GM12865 (cell line): ENCODE data around the gene GPC5.

ENCODE experiments used
- DNase-seq: peaks from one replicate; pipeline ENCODE4 v3.0.0; 2010; ENCODE audit warnings: low read depth
- H3K4me3 ChIP-seq: 2 replicates; pipeline ENCODE4 v1.5.1; 2011; ENCODE audit warnings: mild to moderate bottlenecking, low read depth, low read length, control low read depth
- TF ChIP-seq, protein P1 (sequence below): IDR thresholded peaks from 2 replicates; pipeline ENCODE4 v1.5.1; 2011; ENCODE audit warnings: low read length, control low read depth, low read depth, inconsistent platforms; ENCODE audit not compliant: insufficient read depth; ENCODE audit errors: missing control alignments

GPC5 gene

DNA sequence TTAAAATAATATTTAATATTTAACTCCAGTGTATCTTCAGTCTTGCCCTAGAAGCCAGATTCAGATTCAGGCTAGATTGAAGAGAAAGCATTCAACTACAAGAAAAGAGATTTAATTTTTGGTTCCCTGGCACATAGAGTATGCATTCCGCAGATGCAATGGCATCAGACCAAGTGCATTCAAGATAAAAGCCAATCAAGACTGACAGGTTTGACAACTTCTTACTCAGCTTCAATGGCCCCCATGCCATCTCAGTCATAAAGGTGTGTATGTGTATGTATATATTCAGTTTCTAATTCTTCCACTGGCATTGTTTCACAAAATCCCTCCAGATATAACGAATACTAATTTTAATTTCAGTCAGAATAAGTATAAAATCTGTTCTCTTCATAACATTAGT, 1177.4 kb downstream of the GPC5 start:
- DNase-seq = no peak
- TF ChIP-seq, protein P1, sequence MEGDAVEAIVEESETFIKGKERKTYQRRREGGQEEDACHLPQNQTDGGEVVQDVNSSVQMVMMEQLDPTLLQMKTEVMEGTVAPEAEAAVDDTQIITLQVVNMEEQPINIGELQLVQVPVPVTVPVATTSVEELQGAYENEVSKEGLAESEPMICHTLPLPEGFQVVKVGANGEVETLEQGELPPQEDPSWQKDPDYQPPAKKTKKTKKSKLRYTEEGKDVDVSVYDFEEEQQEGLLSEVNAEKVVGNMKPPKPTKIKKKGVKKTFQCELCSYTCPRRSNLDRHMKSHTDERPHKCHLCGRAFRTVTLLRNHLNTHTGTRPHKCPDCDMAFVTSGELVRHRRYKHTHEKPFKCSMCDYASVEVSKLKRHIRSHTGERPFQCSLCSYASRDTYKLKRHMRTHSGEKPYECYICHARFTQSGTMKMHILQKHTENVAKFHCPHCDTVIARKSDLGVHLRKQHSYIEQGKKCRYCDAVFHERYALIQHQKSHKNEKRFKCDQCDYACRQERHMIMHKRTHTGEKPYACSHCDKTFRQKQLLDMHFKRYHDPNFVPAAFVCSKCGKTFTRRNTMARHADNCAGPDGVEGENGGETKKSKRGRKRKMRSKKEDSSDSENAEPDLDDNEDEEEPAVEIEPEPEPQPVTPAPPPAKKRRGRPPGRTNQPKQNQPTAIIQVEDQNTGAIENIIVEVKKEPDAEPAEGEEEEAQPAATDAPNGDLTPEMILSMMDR = no peak

DNA sequence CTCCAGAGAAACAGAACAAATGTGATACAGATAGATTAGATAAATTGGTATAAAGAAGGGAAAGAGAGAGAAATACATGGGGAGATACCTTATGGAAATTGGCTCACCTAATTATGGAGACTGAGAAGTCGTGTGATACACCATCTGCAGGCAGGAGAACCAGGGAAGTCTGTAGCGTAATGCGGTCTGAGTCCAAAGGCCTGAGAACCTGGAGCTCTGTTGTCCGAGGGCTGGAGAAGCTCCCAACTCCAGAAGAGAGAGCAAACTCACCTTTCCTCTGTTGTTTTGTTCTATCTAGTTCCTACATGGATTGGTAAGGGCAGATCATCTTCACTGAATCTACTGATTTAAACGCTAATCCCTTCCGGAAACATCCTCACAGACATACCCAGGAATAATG, 1179.9 kb downstream of the GPC5 start:
- DNase-seq = no peak
- TF ChIP-seq, protein P1 = no peak
- no peak overlapping the region for H3K4me3 ChIP-seq

More for the DNA sequence above, 1177.4 kb downstream of the GPC5 start:
- H3K4me3 ChIP-seq = no peak overlapping the region

DNA sequence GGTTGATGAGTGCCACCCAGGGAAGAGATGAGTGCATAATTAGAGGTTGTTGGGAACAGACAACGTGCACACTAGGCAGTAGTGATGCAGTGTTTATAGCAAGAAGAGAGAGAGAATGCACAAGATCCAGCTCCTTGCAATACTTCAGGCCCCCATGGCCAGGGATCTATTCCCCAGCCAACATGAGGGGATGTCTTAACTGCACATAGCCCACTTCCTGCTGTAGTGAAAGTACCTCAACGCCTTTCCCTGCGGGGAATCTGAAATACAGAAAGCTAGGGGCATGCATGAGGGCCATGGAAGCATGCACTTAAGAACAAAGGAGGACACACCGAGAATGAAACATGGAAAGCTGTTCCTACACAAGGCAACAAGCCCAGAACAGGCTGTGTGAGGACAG, 1191.5 kb downstream of the GPC5 start:
- DNase-seq = no peak
- no peak overlapping the region for H3K4me3 ChIP-seq
- TF ChIP-seq, protein P1 = no peak

DNA sequence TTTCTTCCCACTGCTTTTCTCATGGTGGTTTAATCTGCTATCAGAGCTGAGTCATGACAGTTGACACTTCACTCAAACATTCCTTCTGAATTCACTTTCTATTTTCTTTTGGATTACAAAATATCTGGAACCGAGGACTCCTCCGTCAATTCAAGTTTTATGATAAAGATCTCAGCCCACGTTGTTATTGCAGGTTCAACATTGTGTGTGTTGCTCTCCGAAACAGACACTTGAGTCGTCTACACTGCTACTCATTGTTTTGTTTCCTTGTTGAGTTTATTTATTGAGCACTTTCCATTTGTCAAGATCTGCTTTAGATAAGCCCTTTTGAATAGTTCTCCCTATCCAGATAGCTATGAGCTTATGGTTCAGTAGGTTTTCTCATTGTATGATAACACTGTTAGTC, 1192.1 kb downstream of the GPC5 start:
- H3K4me3 ChIP-seq = no peak overlapping the region
- TF ChIP-seq, protein P1 = no peak
- no peak for DNase-seq

DNA sequence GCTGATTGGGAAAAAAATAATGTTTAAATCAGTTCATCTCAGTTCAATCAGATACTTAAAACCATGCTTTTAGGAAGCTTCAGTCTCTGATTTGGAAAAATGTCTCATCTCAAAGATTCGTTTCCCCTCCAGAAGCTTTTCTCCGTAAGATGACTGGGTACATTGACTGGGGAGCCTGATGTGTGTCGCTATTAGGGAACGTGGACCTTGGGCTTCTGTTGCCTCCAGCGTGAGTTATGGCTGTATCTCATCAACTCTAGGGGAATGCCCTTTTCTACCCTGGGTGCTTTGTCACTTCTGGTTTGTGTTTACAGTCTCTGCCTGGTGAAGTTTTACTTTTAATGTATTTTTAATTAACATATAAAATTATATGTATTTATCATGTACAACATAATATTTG, 1192.7 kb downstream of the GPC5 start:
- TF ChIP-seq, protein P1 = no peak
- H3K4me3 ChIP-seq = no peak overlapping the region
- DNase-seq = no peak

DNA sequence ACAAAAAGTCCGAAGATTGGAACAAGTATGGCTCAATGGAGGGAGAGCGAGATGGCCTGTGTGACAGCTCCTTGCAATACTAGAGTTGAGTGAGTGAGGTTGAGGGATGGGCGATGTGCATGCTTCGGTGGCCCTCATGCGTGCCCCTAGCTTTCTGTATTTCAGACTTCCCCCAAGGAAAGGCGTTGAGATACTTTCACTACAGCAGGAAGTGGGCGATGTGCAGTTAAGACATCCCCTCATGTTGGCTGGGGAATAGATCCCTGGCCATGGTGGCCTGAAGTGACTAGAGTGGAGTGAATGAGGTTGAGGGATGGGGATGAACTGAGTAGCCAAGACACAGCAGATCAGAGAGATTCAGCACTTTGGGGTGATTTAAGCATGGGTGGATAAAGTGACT, 1194.3 kb downstream of the GPC5 start:
- no peak overlapping the region for H3K4me3 ChIP-seq
- TF ChIP-seq, protein P1 = no peak
- no peak for DNase-seq

DNA sequence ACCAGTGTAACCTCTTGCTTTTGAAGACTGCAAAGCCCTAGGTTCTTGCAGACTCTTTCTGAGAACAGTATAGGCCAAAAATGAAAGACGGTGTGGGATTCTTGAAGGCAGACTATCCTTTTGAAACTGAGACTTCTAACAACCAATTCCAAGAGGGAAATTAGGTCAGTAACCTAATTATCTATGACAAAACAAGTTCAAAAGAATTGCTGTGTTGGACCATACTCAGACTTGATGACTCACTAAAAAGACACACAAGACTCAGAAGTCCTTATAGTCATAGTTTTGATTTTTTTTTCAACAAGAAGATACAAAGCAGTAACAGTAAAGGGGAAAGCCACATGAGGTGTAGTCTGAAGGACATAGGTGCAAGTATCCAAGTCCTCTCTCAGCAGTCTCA, 1204.1 kb downstream of the GPC5 start:
- H3K4me3 ChIP-seq = no peak overlapping the region
- DNase-seq = no peak
- TF ChIP-seq, protein P1 = no peak
